Stimulated activated CD8-positive, alpha-beta memory T cell treated with anti-CD3 and anti-CD28 coated beads, Interleukin-15, amount 100 ng/mL, for 4 hours (primary cell): Measurements from ENCODE around the gene OR10G8.

ENCODE experiments used
- DNase-seq, 2 donors: peaks; one replicate each; pipeline ENCODE4 v3.0.0-alpha.2; 2020; ENCODE audit warnings: low read depth in 2 of 2

Gene OR10G8

GRCh38 chr11:124078591-124078990 lies 52.0 kb downstream of the OR10G8 start:
- DNase-seq: no peak

- no peak for DNase-seq
Observed at GRCh38 chr11:124079631-124080326, 53.2 kb downstream of the OR10G8 start.
